Cortex of kidney (tissue), 1 donor: ENCODE data around the gene GPR160.

ENCODE experiments used
- DNase-seq: peaks from one replicate; lab custom pipeline; 2025; lab: John Stamatoyannopoulos, UW

Gene GPR160

DNA sequence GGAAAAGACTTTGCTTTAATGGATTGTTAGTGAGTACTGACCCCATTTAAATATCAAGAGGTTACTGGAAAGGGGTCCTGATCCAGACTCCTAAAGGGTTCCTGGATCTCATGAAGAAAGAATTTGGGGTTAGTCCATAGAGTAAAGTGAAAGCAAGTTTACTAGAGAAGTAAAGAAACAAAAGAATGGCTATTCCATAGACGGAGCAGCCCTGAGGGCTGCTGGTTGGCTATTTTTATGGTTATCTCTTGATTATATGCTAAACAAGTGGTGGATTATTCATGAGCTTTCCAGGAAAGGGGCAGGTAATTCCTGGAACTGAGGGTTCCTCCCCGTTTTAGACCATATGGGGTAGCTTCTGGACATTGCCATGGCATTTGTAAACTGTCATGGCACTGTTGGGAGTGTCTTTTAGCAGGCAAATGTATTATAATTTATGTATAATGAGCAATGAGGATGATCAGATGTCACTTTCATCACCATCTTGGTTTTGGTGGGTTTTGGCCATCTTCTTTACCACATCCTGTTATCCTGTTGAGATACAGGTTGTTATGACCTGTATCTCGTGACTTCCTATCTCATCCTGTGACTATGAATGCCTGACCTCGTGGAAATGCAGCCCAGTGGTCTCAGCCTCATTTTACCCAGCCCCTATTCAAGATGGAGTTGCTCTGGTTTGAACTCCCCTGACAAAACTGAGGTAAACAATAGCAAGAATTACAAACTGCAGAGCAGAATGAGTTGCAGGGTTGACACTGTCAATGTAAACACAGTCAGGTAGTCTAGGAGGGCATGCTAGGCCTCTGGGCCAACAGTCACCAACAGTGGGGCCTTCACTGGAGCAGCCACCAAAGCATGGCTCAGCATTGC is 10.3 kb upstream of the GPR160 start:
- DNase-seq: no peak

GRCh38 chr3:170033489-170033888 is 4.3 kb upstream of the GPR160 start:
- no peak for DNase-seq

DNA sequence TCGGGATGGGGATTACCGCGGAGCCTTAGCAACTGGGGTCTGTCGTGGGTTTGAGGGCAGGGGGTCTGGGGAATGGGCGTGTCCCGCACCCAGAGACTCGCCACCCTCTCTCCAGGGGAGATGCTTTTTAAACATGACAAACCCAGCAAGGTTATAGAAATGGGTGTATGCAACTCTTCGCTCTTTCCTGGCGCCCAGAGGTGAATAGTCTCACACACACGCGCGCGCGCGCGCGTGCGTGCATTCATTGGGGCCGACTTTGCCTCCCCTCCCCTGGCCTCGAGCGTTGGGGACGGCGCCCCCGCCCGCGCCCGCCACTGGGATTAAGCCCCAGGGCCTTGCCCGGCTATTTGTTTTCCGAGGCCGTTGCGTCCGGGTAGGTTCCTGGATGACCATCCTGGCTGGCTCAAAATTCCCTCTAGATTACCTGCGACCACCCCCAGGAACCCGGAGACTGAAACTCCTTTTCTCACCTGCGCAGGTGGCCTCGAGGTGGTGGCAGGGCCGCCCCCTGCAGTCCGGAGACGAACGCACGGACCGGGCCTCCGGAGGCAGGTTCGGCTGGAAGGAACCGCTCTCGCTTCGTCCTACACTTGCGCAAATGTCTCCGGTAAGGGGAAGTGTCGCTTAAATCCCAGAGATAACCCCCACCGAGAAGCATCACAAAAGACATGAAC is 777 bp downstream of the GPR160 start:
- DNase-seq: no peak

GRCh38 chr3:170040418-170040817 is 2.6 kb downstream of the GPR160 start:
- no peak for DNase-seq

DNA sequence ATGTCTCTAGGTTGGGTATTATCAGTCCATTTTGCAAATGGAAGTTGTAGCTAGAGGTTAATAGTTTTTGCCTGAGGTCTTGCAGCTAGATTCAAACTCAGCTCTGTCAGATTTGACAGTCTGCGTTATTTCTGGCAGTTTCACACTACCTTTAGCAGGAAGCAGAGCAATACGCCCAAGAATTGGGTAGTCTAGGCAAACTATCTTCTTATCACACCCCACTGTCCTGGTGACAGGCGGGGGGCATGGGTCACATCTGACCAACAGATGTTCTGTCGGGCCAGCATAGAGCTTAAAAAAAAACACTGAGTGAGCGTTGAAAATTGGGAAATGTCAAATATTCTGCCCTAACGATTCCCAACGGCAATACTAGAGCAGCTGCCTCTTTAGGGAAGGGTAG is 5.7 kb downstream of the GPR160 start:
- DNase-seq: no peak

DNA sequence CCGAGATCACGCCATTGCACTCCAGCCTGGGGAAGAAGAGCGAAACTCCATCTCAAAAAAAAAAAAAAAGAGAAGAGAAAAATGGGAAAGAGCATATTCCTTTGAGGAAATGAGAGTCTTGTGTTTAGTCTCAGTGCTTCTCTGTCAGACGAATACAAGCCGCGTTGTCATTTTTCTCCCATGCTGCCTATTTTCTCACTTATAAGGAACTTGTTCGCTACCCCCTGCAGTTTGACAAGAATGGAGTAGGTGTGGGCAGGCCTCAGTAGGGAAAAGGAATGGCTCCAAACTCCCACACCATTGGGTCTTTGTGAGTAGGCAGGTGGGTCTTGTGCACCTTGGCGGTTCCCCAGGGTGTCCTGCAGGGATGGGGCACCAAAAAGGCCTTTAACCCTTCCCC is 6.5 kb downstream of the GPR160 start:
- DNase-seq: no peak

- DNase-seq: no peak
Observed at GRCh38 chr3:170044795-170045244, 7.0 kb downstream of the GPR160 start.

- DNase-seq: no peak
Observed at GRCh38 chr3:170046269-170047132, 8.7 kb downstream of the GPR160 start.

DNA sequence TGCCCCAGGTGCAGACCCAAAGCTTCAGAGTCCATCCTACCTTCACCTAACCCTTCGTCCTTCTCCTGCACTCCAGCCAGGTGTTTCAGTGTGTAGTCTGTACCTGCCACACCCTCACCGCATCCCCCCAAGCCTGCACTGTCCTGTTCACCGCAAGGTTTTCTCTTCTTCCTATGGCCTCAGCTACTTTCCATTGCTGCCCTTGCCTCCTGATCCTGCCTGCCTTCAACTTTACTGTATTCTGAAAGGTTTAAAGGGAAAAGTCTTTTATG is 9.3 kb downstream of the GPR160 start:
- DNase-seq: no peak

GRCh38 chr3:170049146-170050000 is 11.6 kb downstream of the GPR160 start:
- no peak for DNase-seq

DNA sequence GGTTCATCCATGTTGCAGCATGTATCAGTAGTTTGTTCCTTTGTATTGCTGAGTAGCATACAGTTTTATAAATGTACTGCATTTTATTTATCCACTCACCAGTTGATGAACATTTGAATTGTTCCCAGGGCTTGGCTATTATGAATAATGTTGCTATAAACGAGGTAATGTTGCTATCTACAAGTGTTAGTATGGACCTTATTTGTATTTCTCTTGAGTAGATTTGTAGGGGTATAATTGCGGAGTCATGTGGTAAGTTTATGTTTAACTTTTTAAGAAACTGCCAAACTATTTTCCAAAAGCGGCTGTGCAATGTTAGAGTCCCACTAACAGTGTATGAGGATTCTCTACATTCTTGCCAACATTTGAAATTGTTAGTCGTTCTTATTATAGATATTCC is 13.0 kb downstream of the GPR160 start:
- no peak for DNase-seq

- DNase-seq: no peak
Observed at GRCh38 chr3:170052398-170052797, 14.6 kb downstream of the GPR160 start.

GRCh38 chr3:170054204-170054603 is 16.4 kb downstream of the GPR160 start:
- no peak for DNase-seq

GRCh38 chr3:170055209-170055608 is 17.4 kb downstream of the GPR160 start:
- DNase-seq: no peak

DNA sequence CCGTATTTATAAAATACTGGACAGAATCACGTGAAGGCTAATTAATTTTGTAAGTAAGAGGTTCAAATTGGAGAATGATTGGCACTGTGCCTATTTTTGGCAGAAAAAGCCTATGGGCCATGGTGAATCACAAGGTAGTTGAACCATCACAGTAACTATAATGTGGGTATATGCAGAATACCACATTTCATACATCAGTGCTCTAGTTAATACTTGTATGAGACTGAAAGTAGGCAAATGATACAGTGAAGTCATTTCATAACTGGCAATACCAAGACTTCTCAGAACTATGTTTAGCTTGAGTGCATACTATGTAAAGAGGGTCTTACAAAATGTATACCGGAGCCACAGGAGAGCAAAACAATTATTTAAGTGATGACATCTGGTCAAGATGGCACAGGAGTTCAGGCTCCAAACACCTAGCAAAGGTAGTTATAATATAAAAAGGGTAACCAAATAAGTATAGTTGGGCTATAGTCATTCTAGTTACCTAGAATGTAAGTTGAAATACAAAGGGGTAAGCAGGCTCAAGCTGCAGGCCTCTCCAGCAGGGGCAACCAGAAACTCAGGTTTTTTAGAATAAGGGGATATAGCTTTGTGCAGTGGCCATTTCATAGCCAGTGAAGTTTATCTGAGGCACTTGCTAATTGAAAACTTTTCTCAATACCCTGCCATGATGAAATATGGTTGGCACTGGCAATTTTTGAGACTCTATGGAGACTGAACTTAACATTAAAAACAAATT is 19.1 kb downstream of the GPR160 start:
- DNase-seq: no peak

GRCh38 chr3:170057550-170057949 is 19.8 kb downstream of the GPR160 start:
- DNase-seq: no peak

- DNase-seq: no peak
Observed at GRCh38 chr3:170058127-170058526, 20.3 kb downstream of the GPR160 start.

GRCh38 chr3:170059447-170059846 is 21.7 kb downstream of the GPR160 start:
- DNase-seq: no peak

- DNase-seq: no peak
Observed at GRCh38 chr3:170062068-170062467, 24.3 kb downstream of the GPR160 start.

GRCh38 chr3:170062769-170063168 is 25.0 kb downstream of the GPR160 start:
- no peak for DNase-seq

DNA sequence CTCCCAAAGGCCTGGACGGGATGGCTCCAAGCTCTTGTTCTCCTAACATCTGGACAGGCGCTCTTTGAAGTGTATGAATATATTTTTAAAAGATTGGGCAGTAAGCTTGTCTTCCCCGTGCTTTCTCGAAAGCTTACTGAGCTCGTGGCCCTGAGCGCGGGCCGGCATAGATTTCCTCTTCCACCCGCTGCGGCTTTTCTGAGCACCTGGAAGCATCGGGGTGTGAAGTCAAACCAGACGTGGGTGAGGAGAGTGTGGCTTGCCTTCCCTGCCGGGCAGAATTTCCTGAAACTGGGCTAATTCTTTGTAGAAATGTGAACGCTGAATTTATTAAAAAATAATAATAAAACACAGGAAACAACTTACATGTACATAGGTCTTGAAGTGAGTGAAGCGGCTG is 25.9 kb downstream of the GPR160 start:
- DNase-seq: no peak
